Liver (tissue), 3 donors: ENCODE data around the gene CTNNA1.

Experiments
- TAF1 ChIP-seq: conservative IDR thresholded peaks from 2 replicates; pipeline ENCODE4 v1.6.1; 2016; ENCODE audit warnings: antibody characterized with exemption, mild to moderate bottlenecking
- TF ChIP-seq, protein P1 (sequence below): fragments of 150-350 bp; IDR thresholded peaks from 2 replicates; pipeline ENCODE4 v1.5.1; 2017; ENCODE audit warnings: improper control_type of control experiment, low read depth, low read length; ENCODE audit not compliant: missing input control
- donor health status: healthy.
- donor health status: healthy.

- TF ChIP-seq, protein P1, sequence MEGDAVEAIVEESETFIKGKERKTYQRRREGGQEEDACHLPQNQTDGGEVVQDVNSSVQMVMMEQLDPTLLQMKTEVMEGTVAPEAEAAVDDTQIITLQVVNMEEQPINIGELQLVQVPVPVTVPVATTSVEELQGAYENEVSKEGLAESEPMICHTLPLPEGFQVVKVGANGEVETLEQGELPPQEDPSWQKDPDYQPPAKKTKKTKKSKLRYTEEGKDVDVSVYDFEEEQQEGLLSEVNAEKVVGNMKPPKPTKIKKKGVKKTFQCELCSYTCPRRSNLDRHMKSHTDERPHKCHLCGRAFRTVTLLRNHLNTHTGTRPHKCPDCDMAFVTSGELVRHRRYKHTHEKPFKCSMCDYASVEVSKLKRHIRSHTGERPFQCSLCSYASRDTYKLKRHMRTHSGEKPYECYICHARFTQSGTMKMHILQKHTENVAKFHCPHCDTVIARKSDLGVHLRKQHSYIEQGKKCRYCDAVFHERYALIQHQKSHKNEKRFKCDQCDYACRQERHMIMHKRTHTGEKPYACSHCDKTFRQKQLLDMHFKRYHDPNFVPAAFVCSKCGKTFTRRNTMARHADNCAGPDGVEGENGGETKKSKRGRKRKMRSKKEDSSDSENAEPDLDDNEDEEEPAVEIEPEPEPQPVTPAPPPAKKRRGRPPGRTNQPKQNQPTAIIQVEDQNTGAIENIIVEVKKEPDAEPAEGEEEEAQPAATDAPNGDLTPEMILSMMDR, result no peak
- no peak for TF ChIP-seq TAF1
These were observed 174.3 kb downstream of the CTNNA1 start for GRCh38 chr5:138927544-138927943.
